GM12873 (cell line): ENCODE measurements around the gene PEX13.

Source experiments
- TF ChIP-seq, protein P1 (sequence below): IDR thresholded peaks from 2 replicates; pipeline ENCODE4 v1.5.1; 2012; ENCODE audit warnings: low read depth, mild to moderate bottlenecking, moderate library complexity, low read length, control low read depth; ENCODE audit not compliant: insufficient read depth; ENCODE audit errors: missing control alignments

PEX13 gene

GRCh38 chr2:61091485-61091884 is 74.0 kb downstream of the PEX13 start:
- TF ChIP-seq, protein P1, sequence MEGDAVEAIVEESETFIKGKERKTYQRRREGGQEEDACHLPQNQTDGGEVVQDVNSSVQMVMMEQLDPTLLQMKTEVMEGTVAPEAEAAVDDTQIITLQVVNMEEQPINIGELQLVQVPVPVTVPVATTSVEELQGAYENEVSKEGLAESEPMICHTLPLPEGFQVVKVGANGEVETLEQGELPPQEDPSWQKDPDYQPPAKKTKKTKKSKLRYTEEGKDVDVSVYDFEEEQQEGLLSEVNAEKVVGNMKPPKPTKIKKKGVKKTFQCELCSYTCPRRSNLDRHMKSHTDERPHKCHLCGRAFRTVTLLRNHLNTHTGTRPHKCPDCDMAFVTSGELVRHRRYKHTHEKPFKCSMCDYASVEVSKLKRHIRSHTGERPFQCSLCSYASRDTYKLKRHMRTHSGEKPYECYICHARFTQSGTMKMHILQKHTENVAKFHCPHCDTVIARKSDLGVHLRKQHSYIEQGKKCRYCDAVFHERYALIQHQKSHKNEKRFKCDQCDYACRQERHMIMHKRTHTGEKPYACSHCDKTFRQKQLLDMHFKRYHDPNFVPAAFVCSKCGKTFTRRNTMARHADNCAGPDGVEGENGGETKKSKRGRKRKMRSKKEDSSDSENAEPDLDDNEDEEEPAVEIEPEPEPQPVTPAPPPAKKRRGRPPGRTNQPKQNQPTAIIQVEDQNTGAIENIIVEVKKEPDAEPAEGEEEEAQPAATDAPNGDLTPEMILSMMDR = no peak

DNA sequence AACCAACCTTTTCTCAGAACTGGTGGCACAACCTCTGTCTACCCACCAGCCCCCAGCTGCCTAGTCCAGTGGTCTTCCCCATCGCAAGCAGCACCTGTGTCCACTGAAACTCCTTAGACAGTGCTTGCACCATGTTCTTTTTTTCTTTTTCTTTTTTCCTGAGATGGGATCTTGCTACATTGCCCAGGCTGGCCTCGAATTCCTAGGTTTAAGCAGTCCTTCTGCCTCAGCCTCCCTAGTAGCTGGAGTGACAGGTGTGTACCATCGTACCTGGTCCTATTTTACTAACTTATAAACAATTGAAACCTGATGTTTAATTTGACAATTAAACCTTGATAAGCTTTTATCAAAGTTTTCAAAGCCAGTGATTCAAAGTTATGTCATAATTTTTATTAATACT is 78.9 kb downstream of the PEX13 start:
- TF ChIP-seq, protein P1 = no peak

DNA sequence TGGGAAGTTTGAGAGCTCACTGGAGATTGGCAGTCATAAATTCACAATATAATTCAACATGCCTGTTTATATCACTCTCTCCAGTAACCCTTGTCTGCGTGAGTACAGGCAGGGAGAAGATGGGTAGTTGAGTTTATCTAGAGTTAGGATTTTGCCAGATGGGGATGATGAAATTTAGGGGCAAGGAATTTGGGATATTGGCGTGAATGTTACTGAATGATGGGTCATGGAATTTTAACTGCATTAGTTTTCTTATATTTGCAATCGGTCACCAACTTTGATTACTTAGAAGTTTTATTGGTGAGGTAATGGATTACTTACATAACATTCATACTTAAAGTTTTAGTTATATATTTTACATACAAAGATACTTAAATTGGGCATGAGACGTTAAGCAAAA is 83.3 kb downstream of the PEX13 start:
- TF ChIP-seq, protein P1 = no peak
